GM12864 (cell line): ENCODE measurements around the gene MEA1.
"Not testable (repeated sequence)": the region's sequence is repeated elsewhere in the genome, so short reads cannot be mapped to it uniquely, and the experiment has no call there.

Source experiments
- DNase-seq: peaks from one replicate; pipeline ENCODE4 v3.0.0-alpha.2; 2011; ENCODE audit warnings: low read depth
- H3K4me3 ChIP-seq: 2 replicates; pipeline ENCODE4 v1.5.1; 2011; ENCODE audit warnings: mild to moderate bottlenecking, low read depth, low read length, control low read depth
- TF ChIP-seq, protein P1 (sequence below): IDR thresholded peaks from 2 replicates; pipeline ENCODE4 v1.5.1; 2011; ENCODE audit warnings: low read depth, mild to moderate bottlenecking, moderate library complexity, low read length, control low read depth, inconsistent platforms; ENCODE audit errors: missing control alignments

The MEA1 gene

GRCh38 chr6:43050981-43051380 is 37.2 kb upstream of the MEA1 start:
- no peak overlapping the region for H3K4me3 ChIP-seq
- no peak for DNase-seq
- TF ChIP-seq, protein P1, sequence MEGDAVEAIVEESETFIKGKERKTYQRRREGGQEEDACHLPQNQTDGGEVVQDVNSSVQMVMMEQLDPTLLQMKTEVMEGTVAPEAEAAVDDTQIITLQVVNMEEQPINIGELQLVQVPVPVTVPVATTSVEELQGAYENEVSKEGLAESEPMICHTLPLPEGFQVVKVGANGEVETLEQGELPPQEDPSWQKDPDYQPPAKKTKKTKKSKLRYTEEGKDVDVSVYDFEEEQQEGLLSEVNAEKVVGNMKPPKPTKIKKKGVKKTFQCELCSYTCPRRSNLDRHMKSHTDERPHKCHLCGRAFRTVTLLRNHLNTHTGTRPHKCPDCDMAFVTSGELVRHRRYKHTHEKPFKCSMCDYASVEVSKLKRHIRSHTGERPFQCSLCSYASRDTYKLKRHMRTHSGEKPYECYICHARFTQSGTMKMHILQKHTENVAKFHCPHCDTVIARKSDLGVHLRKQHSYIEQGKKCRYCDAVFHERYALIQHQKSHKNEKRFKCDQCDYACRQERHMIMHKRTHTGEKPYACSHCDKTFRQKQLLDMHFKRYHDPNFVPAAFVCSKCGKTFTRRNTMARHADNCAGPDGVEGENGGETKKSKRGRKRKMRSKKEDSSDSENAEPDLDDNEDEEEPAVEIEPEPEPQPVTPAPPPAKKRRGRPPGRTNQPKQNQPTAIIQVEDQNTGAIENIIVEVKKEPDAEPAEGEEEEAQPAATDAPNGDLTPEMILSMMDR: no peak

- H3K4me3 ChIP-seq: no peak overlapping the region
- DNase-seq: no peak
- TF ChIP-seq, protein P1: no peak
Observed at GRCh38 chr6:43047998-43048397, 34.3 kb upstream of the MEA1 start.

DNA sequence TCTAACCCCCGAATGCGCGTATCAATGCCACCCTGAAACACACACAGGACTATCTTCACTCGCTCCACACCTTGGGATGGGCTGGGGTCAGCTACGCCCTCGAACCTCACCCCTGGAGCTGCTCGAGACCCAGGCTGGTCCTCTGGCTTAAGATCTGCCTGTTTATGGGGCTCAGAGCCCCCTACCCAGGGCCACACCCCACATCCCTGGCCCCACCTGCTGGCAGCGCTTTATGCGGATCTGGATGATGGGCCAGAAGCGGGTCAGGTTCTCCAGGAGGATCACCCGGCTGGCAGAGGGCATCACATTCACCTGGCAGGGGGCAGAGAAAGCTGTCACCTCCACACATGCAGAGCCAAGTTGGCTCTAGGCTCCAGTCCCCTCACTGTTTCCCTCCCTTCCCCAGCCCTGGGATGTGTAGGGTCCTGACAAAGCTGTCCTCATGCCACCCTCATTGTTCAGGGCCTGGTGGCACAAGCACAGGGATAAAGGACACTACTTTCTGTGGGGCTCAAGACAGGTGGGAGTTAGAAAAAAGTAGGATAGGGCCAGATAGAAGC is 31.7 kb upstream of the MEA1 start:
- TF ChIP-seq, protein P1: no peak
- no peak overlapping the region for H3K4me3 ChIP-seq
- DNase-seq: no peak

GRCh38 chr6:43043310-43043709 is 29.6 kb upstream of the MEA1 start:
- TF ChIP-seq, protein P1: no peak
- H3K4me3 ChIP-seq: no peak overlapping the region
- DNase-seq: no peak

DNA sequence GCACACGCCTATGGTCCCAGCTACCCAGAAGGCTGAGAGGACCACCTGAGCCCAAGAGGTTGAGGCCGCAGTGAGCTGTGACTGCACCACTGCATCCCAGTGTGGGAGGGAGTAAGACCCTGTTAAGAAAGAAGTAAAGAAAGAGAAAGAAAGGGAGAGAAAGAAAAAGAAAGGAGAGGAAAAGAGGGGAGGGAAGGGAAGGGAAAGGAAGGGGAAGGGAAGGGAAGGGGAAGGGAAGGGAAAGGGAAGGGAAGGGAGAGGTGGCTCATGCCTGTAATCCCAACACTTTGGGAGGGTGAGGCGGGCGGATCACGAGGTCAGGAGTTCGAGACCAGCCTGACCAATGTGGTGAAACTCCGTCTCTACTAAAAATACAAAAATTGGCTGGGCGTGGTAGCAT is 27.7 kb upstream of the MEA1 start:
- not testable (repeated sequence) for DNase-seq, H3K4me3 ChIP-seq

GRCh38 chr6:43040542-43041257 is 27.0 kb upstream of the MEA1 start:
- no peak for DNase-seq
- TF ChIP-seq, protein P1: no peak
- H3K4me3 ChIP-seq: no peak overlapping the region

DNA sequence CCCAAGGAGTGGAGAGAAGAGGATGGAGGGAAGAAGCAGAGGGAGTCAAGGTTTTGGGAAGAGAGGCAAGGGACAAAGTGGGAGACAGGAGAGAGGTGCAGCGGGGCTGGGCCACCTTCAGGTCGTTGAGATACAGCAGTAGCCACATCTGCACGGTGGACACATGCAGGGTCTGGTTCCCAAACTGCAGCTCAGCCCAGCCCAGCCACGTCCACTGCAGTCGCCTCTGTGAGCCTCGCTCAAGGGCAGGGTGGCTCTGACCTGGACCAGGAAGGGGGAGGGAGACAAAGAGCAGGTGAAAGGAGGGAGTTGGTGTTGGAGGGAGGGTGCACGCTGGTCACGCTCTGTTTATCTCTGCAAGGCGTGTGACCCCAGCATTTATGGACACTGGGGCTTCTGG is 25.0 kb upstream of the MEA1 start:
- no peak for DNase-seq
- TF ChIP-seq, protein P1: no peak
- H3K4me3 ChIP-seq: no peak overlapping the region
